Renal pelvis (tissue), 4 donors: ENCODE results near the gene IGFBP6. TPM values are rescaled to one million over a fixed set of nuclear protein-coding genes. Genes with fewer than 3 reads are reported as not detected.

ENCODE experiments used
- DNase-seq: peaks from one replicate; pipeline ENCODE4 v3.0.0-alpha.2; 2013
- polyA plus RNA-seq, 3 donors: library from polyadenylated mRNA; unstranded; fragments of 120-200 nt; gene quantifications; one replicate each; pipeline ENCODE4 v1.2.1, GENCODE V29; 2013; ENCODE audit not compliant: insufficient read length in 3 of 3

The IGFBP6 gene
- polyA plus RNA-seq, 3 donors: 10.4 to 17.6 (median 13.6) TPM

DNA sequence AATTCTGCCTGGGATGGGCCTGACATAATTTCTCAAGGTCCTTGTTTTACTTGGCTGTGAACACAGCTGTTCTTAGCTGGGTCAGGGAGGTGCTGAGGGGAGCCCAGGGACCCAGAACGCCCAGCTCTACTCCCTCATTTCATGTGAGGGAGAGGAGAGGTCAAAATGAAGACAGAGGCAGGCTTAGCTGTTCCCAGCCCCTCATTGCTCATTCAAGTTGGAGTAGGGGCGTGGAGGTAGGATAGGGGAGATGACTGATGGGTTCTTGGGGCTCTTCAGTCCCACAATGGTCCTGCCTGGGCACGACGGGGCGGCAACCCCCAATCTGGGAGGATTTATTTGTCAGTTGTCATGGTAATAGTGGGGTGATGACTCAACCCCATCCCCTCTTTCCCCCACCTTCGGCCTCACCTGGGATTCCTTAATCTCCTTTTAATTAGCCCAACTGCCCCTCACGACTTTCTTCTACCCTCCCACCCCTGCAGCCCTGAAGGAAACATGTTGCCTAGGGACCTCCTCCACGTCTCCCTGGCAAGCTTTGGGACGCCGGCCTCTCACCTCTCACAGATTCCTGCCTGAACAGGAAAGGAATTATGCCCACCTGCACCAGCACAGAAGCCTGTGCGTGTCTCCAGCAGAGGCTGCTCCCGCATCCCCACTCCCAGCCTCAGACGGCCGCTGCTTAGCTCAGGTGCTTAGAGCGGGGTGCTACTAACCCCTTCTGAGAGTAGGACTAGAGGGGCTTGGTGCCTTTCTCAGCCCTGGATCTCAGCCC is 28.5 kb upstream of the IGFBP6 start:
- DNase-seq: no peak

DNA sequence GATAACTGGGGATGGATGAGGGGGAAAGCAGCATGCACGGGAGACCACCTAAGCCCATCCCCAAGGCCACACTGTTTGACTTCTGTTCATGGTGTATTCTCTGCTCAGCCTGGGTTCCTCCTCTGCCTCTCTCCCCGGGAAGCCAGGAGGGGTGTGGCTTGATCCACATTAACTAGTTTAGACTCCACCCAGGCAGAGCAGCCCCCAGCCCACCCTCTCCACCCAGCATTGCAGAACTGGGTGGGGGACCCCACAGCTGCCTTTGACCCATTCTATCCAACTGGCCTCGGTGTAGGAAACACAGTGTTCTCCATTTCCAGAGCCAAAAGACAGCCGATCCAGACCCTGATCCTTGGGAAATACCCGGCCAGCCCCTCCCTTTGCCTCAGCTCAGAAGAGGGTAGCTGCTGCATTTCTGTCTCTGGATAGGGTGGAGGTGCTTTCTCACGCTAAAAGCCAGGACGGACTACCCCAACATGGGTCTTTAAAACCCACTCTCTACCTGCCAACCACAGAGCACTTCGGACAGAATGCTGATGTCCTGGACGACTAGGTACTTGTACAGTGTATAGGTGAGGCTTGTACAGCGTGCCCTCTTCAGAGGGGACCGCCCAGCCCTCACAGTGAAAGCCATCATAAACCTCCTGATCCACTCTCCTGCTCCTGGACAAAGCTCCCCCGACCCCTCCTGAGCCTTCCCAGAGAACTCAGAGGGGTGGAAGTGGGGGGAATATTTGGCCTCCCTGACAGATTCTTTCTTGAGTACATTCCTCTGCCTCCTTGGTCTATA is 27.7 kb upstream of the IGFBP6 start:
- no peak for DNase-seq

DNA sequence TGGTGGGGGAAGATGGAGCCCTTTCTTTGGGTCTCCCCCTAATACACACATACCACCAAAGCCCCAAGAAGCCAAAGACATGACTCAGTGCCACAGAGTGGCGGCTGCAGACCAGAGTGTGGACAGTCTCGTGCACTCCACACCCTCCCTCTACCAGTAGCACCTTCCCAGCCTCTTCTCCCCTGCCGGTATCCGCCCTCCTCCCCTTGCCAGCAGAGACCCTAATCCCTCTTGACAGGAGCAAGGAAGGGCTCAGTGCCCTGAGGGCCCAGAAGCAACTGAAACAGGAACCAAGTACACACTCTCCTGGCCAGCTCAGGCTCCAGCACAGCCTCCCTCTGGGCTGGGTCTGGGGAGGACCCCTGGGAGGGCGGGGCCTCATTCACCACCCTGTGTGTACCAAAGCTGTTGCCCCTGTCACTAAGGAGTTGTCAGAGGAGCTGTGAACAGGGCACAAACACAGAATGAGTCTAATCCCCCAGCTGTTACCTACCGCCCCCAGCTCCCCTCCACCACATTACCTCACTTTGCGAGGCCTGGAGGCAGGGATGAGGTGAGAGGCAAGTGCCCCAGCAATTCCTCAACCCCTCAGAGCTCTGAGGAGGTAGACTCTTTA is 26.5 kb upstream of the IGFBP6 start:
- DNase-seq: no peak

DNA sequence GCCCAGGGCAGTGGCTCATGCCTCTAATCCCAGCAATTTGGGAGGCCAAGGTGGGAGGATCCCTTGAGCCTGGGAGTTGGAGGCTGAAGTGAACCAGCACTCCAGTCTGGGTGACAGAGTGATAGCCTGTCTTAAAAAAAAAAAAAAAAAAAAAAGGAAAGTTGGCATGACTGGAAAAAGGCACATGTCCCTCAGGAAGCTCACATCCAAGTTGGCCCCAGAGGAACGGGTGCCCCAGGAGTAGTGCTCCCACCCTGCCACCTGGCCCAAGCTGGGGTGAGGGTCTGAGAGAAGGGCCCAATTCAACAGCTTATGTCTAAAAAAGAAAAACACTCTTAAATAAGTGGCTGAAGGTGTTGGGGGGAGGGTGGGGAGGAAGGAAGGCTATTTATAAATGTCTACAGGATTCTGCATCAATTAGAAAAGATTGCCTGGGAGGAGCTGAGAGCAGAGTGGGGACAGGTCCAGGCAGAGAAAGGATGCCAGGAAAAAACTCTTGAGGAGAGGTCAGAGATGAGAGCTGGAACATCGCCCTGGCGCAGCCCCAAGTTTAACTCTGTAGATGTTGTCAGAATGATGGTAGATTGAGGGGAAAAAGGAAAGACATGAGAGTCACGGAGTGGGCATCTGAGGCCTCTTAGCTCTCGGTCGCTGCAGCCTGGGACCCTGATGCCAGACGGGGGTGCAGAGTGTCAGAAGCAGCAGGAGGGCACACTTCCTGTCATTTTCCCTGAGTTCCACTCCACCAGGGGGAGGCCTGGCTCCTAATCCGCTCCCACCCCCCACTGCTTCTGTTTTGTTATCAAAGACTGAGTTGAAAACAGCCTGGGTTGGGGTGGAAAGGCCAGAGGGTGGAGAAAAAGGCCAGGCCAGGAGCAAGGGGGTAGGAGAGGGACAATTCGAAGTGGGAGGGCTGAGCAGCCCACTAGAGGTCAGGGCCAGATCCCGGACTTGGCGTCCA is 25.6 kb upstream of the IGFBP6 start:
- no peak for DNase-seq

GRCh38 chr12:53073881-53074280 is 23.6 kb upstream of the IGFBP6 start:
- DNase-seq: no peak

GRCh38 chr12:53074283-53074998 is 23.0 kb upstream of the IGFBP6 start:
- DNase-seq: no peak

- DNase-seq: no peak
Observed at GRCh38 chr12:53074999-53075370, 22.5 kb upstream of the IGFBP6 start.

DNA sequence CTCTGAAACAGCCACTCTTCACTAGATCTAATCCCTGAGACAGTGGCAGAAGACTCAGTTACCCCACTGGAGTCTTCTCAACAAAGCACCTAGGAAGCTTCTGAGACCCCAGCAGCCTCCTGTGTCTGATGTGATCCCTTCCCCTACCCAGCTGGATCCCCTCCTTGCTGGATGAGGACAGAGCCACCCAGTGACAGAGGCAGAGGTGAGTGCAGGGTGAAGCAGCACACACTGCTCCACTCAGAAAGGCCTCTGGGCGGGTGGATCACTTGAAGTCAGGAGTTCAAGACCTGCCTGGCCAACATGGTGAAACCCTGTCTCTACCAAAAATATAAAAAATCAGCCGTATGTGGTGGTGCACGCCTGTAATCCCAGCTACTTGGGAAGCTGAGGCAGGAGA is 21.0 kb upstream of the IGFBP6 start:
- no peak for DNase-seq

- no peak for DNase-seq
Observed at GRCh38 chr12:53077030-53077429, 20.4 kb upstream of the IGFBP6 start.

GRCh38 chr12:53078425-53079225 is 18.8 kb upstream of the IGFBP6 start:
- DNase-seq: no peak

DNA sequence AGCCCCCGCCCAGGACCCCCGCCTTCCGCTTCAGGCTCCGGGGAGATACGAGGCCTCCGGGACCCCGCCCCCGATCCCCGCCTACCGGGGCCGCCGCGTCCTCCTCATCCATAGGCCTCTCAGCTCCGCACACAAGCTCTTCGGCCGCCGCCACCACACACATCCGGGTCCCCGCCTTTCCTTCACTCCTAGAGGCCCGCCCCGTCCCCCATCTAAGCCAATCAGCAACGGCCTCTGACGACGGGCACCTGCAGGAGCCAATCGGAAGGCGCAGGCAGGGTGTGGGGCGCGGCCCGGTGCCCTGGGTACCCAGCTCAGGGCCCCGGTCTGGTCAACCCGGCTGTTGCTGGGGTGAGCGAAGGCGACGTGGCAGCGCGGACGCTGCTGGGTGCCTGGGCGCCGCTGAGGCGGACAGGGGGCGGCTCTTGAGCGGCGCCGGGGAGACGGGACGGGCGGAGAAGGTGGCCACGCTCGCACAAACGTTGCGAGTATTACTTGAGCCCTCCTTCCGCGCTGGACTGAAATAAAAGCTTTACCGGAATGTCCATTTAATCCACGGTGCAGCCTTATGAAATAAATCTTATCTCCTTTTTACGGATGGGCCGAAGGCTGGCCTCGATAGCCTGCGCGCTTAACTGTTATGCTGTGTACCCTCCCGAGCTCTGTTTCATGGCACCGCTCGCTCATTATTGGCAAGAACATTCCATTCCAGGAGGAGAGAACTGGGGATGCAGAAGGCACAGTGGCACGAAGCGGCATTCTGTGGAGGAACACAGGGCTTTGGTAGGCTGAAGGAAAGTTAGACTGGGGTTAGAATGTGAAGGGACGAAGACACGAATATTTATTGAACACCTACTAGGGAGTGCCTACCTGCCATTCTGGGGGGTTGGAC is 18.0 kb upstream of the IGFBP6 start, which contains the start of gene SPRYD3:
Gene SPRYD3, minus strand, starts transcription at position 165 of the 892 bp plus-strand sequence. Its CDS starts 57 bp downstream, at position 108.
- DNase-seq: peak; percentile 96

GRCh38 chr12:53082637-53083175 is 14.8 kb upstream of the IGFBP6 start:
- DNase-seq: no peak

DNA sequence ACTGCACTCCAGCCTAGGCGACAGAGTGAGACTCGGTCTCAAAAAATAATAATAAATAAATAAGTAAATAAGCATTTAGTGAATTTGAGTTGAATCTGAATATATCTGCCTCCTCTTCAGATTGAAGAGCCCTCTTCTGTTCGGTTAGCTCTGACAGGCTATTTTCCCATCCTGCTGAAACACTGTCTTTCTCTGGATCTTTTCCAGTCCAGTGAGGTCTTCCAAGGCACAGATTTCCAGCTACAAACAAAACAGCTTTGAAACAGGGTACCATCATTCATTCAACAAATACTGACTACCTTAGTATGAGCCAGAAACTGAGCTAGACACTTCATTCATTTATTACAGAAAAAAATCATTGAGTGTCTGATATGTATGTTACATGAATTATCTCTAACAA is 11.1 kb upstream of the IGFBP6 start:
- no peak for DNase-seq

- no peak for DNase-seq
Observed at GRCh38 chr12:53090105-53090504, 7.4 kb upstream of the IGFBP6 start.

GRCh38 chr12:53090554-53090953 is 6.9 kb upstream of the IGFBP6 start:
- DNase-seq: no peak

- DNase-seq: no peak
Observed at GRCh38 chr12:53091756-53092155, 5.7 kb upstream of the IGFBP6 start.

GRCh38 chr12:53093777-53094393 is 3.6 kb upstream of the IGFBP6 start:
- DNase-seq: no peak

DNA sequence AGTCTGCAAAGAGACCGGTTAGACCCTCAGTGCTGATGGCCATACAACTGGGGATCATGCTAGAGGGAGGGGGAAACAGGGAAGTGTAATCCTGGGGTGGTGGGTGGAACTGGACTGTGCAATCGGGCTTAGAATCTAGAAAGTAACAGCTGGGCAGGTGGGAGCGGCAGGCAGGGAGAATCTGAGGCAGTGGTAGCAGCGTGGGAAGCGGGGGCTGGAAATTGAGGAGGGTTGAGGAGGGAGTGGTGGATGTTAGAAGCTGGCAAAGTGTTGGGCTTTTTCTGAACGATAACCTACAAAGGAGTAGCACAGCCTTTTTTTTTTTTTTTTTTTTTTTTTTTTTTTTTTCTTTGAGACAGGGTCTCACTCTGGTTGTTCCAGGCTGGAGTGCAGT is 3.1 kb upstream of the IGFBP6 start:
- no peak for DNase-seq
